Islet precursor cell (in vitro differentiated cells): ENCODE data around the gene RNF208.

Experiments used
- DNase-seq: peaks from one replicate; pipeline ENCODE4 v3.0.0-alpha.2; 2018

RNF208 gene

DNA sequence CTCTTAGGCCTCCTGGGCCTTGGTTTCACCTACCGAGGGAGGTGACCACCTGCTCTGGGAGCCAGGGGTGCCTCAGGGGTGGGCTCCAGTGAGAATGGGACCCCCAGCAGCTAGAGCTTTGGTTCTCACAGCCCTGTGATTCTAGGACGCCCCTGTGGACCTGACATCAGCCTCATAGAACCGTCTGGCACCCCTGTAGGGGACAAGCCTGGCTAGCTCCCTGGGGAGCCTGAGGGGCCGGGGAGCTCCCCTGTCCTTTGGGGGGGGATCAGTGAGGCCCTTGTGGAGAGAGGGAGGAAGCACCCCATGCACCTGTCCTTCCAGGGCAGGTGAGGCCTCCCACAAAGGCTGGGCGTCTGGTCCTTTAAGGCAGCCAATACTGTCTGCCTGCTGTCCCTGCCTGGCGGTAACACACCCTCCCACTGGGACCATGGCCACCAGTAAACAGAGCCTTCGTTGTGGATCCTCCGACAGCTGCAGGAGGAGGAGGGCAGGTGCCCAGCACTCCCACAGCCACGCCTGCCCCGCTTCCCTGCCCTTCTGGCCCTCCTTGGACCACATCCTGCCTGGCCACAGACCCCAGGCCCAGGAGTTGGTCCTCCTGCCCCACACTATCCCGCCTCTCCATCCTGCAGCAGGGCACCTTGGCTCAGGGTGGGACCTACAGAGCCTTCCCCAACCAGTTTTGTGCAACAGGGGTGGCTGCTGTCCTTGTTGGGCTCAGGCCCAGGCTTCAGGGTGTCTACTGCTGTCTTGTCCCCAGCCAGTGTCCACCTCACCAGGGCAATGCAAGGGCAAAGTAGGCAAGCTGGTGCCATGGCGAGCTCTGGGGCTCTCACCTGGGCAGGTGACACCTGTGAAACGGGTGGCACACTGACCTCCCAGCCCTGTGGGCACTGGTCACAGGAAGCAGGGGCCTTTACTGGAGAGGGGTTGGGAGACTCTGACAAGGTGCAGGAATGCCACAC is 16.0 kb upstream of the RNF208 start:
- no peak for DNase-seq

DNA sequence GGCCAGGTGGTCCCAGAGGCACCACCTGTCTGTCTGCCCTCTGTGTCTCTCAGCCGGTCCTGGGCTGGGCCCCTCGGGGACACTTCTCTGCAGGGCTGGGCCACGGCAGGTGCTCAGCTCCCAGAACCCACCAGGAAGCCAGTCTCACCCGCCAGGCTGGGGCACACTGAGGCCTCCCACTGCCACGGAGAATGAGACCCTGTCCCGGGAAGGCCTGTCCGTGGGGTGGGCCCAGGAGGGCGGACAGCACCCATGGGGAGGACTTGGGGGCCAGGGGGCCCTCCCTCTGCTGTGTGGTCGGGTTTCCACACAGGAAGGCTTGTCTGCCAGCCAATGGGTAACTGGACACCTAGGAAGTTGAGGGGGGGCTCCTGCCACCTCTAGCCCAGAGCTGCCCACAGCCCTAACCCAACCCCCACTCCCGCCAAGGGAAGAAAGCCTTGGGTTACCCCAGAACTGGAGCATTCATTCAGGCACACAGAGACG is 14.9 kb upstream of the RNF208 start:
- no peak for DNase-seq

DNA sequence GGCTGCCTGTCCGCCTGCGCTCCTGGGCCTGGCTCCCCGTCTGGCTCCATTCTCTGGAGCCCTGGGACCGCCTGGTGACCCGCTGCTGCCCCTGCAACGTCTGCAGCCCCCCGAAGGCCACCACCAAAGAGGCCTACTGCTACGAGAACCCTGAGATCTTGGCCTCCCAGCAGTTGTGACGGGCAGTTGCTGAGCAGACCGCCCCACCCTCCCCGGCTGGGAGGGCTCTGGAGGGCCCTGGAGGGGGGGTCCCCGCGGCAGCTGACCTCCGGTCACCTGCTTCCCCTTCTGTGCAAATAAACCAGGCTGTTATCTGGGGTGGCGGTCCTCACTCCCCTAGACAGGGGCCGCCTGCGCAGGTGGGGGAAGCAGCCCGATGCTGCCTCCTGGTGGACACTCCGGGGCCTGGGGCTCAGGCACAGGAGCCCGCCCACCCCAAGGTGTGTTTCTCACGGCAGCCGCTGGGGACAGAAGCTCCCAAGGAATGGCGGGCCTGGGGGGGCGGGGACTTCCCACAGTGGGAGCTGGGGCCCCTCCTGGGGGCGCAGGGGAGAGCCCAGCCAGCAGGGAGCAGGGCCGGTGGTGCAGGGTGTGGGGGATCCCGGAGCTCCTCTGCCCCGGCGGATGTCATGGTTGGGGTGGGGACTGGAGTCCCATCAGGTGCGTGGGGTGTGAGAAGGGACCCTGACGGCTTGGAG is 14.3 kb upstream of the RNF208 start:
- peak; percentile 90 for DNase-seq

DNA sequence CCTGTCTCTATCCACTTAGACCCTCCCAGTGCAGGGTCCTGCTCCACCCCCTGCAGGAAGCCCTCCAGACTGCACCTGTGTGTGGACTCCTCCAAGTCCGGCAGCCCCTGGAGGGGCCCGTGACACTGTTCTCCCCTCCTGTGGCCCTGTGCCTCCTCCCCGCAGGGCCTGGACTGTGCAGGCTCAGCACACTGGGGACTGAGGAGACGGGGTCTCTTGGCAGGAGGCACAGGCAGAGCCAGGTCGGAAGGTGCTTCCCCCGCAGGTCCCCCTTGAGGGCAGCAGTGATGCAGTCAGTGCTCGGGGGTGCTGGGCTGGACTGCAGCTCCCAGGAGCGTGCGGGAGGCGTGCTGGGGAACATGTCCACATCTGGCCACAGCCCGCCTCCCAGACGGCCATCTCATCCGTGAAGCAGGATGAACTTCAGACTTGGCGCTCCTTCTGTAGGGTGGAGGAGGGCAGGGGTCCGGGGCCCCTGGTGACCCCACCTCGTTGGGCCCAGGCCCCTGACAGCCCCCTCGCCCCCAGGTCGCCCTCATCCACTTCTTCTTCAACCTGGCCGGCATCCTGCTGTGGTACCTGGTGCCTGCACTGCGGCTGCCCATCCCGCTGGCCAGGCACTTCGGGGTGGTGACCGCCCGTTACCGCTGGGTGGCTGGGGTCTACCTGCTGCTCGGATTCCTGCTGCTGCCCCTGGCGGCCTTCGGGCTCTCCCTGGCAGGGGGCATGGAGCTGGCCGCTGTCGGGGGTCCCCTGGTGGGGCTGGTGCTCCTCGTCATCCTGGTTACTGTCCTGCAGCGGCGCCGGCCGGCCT is 13.6 kb upstream of the RNF208 start:
- no peak for DNase-seq

DNA sequence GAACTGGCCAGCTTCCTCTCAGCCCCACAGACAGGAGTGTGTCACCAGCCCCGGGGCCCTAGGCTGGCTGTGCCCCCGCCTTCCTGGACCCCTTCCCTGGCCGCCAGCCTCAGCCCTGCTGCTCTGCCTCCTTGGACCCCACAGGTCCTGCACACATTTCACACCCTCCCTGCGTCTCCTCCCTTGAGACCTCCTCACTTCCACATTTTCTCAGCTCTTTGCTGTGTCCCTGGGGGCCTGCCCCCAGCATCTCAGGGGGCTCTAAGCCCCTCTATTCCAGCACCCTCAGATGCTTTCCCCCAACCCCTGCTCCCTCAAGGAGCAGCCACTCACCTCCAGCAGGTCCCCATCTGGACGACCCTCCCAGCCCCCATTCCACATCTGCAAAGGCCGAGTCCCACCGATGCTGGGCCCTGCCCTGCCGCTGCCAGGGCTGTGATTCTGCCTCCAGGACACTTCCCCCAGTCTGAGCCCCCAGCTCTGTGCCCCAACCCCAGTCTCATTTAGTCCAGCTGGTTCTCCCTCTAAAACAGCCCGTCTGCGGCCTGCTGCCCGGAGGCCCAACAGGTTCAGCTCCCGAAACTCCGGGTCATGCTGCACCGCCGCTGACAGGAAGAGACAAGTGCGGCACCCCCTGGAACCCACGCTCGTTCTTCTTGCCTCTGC is 12.9 kb upstream of the RNF208 start:
- no peak for DNase-seq

DNA sequence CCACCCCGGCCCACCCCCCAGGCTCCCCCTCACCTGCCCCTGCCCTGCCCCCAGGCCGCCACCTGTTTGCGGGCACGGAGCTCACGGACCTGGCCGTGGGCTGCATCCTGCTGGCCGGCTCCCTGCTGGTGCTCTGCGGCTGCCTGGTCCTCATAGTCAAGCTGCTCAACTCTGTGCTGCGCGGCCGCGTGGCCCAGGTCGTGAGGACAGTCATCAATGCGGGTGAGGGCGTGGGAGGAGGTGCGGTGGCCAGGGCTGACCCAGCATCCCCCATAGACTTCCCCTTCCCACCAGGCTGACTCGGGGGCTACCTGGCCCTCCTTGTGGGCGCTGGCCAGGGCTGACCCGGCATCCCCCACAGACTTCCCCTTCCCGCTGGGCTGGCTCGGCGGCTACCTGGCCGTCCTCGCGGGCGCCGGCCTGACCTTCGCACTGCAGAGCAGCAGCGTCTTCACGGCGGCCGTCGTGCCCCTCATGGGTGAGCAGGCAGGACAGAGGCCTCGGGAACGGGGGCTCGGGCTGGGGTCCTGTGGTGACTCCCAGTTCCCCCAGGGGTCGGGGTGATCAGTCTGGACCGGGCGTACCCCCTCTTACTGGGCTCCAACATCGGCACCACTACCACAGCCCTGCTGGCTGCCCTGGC is 12.1 kb upstream of the RNF208 start:
- no peak for DNase-seq

DNA sequence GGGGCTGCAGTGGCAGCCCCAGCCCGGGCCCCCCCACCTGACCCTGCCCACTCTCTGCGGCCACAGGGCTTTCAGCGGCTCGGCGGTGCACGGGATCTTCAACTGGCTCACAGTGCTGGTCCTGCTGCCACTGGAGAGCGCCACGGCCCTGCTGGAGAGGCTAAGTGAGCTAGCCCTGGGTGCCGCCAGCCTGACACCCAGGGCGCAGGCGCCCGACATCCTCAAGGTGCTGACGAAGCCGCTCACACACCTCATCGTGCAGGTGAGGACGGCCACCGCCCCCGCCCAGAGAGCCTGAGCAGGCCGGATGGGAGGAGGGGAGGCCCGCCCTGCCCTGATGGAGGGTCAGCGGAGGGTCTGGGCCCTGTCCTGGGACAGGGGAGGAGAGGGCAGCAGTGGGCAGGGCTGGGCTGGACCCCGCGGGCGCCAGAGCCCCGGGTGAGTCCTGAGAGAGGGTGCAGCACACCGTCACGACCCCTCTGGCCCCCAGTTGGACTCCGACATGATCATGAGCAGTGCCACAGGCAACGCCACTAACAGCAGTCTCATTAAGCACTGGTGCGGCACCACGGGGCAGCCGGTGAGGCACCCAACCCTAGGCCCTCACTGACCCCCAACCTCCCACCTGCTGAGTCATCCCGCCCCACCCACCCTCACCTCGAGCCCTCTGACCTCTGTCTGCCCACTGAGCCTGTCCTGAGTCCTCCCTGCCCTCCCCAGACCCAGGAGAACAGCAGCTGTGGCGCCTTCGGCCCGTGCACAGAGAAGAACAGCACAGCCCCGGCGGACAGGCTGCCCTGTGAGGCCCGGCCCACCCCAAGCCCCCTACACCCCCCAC is 11.3 kb upstream of the RNF208 start:
- DNase-seq = no peak

DNA sequence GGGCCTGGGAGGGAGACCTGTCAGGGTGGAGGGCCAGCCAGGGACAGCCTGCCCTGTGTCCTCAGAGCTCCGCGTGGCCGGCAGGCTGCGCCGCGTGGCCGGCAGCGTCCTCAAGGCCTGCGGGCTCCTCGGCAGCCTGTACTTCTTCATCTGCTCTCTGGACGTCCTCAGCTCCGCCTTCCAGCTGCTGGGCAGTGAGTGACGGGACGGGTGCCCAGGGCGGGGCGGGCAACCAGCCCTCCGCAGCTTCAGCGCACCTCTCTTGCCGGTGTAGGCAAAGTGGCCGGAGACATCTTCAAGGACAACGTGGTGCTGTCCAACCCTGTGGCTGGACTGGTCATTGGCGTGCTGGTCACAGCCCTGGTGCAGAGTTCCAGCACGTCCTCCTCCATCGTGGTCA is 10.5 kb upstream of the RNF208 start:
- DNase-seq = no peak

DNA sequence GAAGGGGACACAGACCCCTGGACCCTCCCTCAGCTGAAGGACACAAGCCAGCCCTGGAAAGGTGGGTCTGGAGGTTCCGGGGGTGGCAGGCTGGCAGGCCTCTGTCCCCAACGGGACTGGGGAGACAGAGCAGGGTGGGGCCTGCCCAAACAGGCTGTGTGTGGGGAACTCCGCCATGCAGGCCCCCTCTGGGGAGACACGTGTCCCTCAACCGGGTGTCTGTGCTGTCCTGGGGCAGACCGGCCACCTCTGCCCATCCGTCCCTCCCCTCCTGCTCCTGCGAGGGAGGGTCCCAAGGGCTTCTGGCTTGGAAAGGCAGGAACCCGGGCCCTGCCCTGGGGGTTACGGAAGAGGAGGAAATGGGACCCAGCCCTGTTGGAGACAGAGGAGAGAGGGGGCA is 10.1 kb upstream of the RNF208 start:
- no peak for DNase-seq

DNA sequence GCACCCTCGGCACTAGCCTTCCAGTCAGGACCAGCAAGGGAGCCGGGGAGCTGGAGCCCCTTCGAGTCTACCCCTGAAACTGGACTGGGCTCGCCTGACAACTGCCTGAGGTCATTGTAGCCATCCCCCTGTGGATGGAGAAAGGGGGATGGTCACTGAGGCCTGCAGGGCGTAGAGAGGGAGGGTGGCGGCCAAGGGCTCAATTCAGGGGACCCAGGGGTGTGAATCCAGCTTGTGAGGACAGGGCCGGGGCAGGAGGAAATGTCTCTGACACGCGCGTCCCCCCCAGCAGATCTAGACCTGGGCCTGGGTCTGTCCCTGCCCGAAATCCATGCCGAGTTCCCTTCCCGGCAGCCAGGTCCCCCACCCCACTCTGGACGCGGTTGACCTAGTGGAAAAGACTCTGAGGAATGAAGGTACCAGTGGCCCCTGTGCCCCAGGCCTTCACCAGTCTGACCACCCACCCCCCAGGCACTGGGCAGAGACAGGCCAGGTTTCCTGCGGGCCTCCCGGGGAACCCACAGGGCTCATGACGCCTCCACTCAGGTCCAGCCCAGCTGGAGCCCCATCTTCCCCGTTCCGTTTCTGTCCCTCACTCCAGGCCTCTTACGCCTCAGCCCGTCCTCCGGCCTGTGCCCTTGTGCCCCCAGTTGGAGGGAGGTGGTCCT is 9.5 kb upstream of the RNF208 start:
- no peak for DNase-seq

DNA sequence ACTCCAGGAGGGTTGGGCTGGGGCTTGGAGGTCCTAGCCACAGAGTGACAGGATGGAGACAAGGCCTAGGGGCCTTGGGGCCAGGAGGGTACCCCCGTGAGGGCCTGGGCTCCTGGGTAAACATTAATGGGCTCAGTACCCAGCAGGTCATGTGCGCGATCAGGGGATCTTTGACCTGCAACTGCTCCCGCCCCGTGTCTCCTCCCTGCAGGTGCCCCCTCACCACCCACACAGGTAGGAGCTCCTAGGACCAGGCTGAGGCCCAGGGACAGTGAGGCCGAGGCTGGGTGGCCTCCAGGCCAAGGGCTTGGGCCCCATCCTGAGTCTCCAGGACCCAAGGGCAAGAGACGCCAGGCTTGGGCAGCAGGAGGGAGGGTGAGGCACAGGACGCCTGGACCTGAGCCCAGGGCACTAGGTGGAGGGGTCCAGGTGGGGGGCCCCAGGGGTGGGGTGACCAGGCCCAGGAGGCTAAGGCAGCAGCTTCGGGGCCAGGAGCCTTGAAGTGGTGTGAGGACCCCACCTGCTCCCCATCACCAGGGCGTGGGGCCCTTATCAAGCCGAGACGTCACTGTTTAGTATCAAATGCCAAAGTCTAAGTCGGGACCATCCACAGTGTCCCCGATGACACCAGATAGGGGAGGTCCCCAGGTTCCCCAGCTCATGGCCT is 8.8 kb upstream of the RNF208 start, which contains the start of gene SLC34A3:
TSS of gene SLC34A3 (plus strand) at position 197 of the 667 bp plus-strand sequence. CDS start 802 bp downstream, outside the sequence.
- no peak for DNase-seq

DNA sequence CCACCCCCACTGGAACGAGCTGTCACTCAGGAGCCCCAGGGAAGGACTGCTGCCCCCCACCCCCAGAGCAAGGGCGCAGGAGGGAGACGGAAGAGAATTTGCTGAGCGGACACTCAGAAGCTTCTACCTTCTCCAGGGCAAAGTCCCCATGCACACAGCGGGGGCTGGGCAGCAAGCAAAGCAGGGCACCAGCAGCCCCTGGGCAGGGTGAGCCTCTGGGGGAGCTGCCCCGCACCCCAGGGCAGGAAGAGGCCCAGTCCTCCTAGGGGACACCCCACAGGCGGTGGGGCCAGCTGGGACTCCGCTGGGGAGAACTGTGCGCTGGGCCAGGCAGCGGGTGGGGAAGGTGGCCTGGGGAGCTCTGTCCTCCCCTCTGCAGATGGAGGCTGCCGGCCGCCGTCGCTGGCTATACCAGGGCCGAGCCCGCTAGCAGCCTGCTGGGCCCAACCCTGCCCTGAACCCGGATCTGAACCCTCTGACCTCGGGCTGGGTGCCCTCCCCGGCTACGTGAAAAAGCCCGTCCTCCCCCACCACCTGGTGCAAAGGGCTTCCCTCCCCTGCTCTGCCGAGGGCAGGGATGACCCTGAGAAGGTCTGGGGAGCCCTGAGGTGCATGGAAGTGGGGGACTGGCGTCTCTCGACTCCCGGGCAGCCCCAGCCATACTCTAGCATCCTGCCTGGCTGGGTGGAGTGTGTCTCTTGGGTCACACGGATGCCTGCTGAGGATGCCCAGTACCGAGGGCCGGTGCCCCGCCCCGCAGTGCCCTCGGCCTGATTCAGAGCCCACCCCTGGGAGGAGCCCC is 8.1 kb upstream of the RNF208 start:
- DNase-seq = no peak

DNA sequence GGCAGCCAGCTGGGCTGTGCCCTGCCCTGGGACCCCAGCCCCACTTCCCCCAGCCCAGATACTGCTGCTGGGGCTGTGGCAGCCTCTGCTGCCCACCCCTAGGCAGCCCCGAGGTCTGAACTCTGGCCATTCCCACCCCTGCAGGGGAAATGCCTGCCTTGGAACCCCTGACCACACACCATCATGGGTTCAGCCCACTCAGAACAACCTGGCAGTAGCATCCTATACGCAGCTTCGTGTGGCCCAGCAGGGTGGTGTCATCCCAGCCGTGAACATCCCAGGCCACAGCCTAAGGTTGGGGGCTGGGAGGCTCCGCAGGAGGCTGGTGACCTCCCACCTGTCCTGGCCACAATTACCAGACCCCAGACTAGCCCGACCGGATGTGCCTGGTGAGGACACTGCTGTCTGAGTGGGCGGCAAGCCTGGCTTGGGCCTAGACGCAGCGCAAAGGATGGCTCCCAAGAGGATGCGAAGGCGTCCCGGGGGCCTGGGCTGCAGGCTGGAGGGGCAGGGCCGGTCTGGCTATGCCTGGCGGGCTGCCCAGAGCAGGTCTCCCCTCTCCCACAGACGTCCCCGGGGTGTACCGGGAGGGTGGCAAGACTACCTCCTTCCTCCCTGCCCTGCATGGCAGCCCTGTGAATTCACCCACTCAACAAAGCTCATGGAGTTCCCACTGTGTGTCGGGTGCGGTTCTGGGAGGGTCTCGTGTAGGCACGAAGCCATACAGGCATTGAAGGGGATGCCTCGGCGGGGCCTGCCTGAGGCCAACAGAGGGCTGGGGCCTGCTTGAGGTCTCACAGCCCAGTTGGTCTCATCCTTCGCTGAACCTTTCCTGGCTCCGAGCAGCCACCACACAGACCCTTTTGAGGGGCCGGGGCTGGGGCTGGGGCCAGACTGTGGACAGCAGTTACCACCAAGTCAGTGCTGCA is 7.2 kb upstream of the RNF208 start:
- DNase-seq = no peak

DNA sequence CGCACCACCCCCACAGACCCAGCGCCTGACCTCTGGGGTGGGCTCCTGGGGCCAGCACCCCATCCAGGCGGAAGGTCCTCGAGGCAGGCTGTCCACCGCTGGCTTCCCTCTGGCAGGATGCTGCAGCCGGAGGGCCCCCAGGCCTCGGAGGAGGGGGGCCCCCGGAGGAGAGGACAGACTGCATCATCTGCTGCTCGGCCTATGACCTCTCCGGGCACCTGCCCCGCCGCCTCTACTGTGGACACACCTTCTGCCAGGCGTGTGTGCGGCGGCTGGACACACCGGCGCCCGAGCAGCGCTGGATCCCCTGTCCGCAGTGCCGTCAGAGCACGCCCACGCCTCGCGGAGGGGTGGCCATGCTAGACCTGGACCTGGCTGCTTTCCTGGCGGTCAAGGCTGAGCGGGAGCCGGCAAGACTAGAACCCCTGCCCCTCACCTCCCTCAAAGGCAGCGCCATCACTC is 6.5 kb upstream of the RNF208 start:
- no peak for DNase-seq

DNA sequence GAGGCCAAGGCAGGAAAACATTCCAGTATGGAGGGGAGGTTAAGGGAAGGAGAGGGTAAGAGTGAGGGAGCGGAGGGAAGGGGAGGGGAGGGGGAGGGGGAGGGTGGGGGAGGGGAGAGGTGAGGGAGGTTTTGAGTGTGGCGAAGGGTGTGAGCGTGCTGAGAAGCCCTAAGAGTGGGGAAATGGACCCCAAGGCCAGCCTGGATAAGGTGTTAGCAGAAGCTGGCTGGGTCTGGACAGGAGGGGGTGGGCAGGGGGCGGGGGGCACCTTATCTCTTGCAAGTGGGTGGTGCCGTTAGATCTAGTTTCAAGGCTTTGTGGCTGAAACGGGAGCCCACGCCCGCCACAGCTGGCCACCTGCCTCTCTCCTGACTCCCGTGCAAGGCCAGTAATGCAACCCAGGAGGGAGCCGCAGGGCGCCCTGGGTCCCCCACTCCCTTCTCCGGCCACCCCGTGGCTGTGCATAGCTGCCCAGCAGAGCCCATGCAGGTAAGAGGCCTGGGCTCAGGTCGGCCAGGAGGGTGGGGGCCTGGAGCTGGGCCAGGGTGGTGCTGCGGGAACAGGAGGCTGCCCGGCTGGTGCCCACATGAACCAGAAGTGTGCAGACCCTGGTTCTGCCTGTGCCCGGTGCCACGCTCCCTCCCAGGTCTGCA is 5.9 kb upstream of the RNF208 start:
- DNase-seq = no peak

DNA sequence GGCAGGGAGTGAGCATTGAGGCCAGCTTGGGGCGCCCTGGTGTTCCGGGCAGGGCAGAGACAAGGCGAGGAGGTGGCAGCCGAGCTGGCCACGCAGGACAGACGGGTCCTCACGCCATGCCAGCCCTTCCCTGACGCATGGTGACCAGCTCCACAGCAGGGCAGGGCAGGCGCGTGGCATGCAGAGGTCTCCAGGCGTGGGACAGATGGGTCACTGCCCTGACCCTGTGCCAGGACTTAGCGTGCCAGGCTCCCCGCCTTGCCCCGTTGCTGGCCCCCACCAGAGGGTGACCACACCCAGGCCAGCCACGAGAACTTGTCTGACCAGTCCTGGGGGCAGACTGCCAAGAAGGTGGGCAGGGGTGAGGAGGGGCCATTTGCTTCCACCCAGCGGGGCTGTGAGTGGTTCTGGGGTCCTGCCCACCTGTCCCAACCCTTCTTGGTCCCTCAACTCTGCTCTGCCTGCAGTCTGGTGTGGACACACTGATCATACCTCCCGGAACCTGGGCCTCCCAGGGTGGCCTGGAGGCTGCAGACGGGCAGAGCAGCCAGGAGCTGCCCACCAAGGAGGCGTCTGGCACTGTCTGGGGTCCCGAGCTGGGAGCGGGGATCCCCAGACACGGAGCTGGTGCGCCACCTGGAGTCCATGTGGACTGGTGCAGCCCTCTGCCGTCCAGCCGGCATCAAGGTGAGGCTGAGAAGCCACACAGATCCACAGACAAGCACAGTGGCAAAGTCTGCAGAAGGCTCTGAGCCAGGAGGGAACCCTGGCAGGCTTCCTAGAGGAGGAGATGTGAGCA is 5.2 kb upstream of the RNF208 start, which contains the start of gene RNF224:
TSS of gene RNF224 (plus strand) at position 449 of the 799 bp plus-strand sequence. CDS start 834 bp downstream, outside the sequence.
- peak; percentile 90 for DNase-seq
